DMS153 treated with DMSO at 0.1 percent for 48 hours (cell line): Measurements from ENCODE around the gene ACR.

Experiments used
- DNase-seq: peaks from one replicate; lab custom pipeline; 2025; ENCODE audit not compliant: unreplicated experiment; lab: John Stamatoyannopoulos, UW

Gene ACR

DNA sequence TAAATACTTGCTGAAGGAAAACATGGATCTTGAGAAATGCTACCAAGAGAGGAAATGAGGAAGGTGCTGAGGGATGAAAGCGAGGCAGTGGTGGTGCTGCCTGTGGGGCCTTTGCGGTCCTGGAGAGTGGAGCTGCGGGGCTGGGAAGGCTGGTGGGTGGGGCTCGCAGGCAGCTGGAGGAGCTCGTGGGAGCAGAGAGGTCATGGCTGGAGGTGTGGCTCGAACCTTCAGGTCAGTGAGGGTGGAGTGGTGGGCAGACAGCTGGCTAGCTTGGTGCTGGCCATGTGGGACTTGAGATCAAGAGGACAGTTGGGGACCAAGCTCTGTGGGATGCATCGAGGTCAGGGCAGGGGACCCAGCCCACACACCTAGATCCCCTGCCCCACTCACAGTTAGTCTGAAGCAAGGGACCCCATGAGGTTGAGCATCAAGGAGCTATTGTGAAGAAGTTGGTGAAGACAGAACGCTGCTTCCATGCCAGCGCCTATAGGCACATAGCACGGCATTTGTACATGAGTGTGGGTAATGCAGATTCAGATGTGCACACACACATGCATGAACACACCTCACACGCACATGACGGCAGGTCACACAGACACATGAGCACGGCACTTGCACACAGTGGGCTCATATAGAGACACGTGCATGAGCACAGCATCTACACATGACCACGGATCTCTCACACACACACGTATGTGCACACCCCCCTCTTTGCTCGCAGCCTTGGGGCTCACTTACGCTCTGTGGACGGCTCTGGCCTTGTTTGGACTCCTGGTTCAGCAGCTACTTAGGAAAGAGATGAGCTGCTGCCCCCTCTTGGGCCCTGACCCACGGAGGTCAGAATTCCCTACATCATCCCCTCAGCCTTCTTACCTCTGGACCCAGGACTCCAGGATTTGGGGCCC lies 34.9 kb upstream of the ACR start:
- no peak for DNase-seq

DNA sequence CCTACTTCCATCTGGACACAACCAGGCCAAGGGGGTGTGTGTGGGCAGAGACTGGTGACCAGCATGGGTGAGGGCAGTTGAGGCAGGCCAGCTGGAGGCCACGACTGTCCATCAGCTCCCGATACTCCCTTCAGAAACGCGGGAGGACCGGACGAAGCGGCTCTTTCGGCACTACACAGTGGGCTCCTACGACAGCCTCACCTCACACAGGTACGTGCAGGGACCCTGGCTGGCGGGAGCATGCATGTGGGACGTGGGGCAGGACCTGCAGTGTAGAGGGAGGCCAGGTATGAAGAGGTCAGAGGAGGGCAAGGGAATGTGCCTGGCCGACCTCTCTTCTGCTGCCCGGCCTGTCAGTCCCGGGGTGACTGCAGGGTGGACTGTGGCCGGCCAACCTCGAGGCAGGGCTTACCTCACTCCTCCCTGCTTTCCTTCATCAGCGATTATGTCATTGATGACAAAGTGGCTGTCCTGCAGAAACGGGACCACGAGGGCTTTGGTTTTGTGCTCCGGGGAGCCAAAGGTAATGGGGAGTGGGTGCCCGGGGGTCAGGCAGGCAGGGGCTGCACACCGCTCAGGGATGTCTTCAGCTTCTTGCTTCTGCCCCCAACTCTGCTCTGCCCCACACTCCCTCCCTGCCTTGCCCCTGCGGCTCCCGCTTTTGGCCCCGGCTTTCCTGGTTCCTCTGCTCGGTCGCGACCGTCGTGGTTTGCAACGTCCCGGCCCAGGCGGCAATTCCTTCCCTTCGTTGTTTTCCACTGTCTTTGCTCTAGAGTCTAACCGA lies 34.1 kb upstream of the ACR start:
- no peak for DNase-seq

DNA sequence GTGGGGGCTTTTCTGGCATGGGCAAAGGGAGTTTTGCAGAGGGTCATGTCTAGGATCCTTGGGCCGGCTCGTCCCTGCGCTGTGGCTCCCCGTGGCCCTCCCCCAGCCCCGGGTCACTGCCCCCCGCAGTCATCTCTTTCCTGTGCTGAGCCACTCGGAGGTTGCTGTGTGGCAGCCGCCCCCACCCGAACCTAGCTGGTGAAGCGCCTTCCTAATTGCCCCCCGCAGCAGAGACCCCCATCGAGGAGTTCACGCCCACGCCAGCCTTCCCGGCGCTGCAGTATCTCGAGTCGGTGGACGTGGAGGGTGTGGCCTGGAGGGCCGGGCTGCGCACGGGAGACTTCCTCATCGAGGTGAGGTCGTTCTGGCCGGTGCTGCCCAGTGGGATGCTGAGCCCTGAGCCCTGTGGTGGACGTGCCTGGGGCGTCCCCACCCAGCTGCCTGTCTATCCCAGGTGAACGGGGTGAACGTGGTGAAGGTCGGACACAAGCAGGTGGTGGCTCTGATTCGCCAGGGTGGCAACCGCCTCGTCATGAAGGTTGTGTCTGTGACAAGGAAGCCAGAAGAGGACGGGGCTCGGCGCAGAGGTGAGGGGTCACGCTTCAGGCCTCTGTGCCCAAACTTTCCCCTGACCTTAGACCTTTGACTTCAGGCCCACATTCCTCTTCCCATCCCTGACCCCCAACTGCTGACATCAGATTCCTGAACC lies 33.3 kb upstream of the ACR start:
- DNase-seq: no peak

DNA sequence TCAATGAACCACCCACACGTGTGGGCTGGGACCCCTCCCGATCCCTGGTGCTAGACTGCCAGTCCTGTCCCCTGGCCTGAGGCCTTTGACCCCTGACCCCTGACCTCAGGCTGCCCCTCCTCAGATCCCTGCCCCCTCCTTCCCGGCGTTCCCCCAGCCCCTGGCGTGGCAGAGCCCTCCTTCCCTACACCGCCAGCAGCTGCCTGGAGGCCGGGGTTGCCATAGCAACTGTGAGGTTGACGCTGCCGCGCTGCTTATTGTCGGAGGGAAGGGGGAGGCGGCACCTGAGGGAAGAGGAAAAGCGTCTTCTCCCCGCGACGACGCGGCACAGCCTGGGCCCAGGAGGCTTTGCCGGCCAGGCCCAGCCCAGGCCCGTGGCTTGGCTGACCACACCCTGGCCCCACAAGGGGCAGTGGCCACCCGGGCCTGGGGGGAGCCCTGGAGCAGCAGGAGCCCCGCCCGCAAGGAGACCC lies 32.7 kb upstream of the ACR start:
- peak; percentile 38 for DNase-seq

DNA sequence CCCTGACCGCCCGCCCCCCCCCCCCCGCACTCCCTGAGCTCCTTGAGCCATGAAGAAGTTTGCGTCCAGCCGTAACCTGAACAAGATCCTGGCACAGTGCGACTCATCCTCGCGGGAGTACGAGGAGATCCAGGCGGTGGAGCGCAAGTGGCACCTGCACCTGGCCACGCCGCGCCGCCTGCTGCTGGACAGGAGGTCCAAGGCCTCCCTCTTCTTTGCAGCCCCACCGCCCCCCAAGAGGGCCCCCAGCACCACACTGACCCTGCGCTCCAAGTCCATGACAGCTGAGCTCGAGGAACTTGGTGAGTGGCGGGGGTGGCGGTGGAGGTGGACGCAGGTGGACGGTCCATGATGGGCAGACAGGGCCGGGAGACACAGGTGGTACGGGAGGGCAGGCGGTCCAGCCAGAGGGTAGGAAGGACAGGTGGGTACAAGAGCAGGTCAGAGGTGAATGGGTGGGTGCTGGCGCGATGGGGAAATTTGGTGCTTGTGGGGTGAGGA lies 32.1 kb upstream of the ACR start:
- no peak for DNase-seq

DNA sequence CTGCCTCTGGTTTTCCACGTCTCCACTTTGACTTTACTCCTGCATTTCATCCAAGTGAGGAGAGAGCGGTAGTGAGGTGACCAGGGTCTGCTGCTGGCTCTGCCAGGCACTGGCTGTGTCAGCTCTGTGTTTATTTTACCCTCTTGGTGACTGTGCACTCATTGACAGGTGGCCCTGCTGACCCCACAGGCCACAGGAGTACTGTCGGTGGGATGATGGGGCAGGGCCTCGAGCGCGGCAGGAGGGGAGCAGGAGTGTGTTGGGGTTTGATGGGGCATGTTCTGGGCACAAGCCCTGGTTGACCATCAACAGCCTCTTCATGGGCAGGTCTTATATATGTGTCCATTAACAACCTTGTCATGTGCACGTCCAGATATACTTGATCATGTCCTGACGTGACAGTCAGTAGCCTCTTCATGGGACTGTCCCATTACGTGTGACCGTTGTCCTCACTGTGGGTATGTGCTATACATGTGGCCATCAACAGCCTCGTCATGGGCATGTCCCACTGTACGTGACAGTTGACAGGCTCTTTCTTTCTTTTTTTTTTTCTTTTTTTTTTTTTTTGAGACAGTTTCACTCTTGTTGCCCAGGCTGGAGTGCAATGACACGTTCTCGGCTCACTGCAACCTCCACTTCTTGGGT lies 31.4 kb upstream of the ACR start:
- DNase-seq: no peak

DNA sequence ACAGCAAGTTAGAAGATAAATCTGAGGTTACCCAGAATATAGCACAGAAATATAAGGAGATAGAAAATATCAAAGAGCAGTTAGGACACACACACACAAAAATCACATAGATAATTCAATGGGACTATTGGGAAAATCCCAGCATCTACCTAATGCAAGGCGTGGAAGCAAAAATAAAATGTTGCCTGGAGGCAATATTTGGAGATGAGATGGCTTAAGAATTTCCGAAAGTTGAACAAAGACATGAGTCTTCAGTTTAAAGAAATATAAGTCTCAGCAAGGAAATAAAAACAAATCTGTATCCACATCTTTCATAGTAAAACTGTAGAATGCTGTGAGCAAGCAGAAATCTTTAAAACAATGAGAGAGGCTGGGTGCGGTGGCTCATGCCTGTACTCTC lies 29.5 kb upstream of the ACR start:
- DNase-seq: no peak

DNA sequence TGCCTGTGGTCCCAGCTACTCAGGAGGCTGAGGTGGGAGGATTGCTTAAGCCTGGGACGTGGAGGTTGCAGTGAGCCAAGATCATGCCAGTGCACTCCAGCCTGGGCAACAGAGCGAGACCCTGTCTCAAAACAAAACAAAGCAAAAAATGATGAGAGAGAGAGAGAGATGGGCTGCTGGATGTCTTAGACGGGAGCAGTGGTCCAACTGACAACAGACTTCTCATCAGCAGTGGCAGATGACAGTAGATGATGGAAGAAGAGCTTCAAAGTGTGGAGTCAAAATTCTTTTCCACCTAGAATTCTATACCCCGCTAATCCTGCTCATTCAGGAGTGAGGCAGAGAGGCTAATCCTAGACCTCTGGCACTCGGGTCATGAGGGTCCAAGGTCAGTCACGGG lies 29.0 kb upstream of the ACR start:
- no peak for DNase-seq

DNA sequence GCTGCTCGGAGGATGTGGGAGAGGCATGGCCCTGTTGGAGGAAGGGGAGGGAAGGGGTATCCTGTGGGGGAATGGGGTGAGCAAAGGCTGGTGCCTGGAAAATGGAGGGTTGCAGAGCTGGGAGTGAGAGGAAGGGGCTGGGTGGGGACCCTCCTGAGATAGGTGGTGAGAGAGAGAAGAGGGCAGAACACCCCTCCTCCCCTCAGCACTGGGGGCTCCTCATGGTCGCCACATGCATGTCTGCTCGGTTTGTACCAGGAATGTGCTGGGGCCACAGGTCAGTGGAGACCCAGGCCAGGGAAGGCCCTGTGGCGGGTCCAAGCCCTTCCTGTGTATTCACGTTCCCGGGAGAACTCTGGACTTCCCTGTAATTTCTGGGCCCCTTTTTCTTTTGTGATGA lies 27.8 kb upstream of the ACR start:
- DNase-seq: no peak

DNA sequence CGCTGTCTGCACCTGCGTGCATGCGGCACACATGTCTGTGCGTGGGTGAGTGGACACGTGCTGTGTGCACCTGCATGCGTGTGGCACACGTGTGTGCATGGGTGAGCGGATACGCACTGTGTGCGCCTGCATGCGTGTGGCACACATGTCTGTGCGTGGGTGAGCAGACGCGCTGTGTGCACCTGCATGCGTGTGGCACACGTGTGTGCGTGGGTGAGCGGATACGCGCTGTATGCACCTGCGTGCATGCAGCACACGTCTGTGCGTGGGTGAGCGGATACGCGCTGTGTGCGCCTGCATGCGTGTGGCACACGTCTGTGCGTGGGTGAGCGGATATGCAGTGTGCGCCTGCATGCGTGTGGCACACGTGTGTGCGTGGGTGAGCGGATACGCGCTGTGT lies 27.1 kb upstream of the ACR start:
- no peak for DNase-seq

DNA sequence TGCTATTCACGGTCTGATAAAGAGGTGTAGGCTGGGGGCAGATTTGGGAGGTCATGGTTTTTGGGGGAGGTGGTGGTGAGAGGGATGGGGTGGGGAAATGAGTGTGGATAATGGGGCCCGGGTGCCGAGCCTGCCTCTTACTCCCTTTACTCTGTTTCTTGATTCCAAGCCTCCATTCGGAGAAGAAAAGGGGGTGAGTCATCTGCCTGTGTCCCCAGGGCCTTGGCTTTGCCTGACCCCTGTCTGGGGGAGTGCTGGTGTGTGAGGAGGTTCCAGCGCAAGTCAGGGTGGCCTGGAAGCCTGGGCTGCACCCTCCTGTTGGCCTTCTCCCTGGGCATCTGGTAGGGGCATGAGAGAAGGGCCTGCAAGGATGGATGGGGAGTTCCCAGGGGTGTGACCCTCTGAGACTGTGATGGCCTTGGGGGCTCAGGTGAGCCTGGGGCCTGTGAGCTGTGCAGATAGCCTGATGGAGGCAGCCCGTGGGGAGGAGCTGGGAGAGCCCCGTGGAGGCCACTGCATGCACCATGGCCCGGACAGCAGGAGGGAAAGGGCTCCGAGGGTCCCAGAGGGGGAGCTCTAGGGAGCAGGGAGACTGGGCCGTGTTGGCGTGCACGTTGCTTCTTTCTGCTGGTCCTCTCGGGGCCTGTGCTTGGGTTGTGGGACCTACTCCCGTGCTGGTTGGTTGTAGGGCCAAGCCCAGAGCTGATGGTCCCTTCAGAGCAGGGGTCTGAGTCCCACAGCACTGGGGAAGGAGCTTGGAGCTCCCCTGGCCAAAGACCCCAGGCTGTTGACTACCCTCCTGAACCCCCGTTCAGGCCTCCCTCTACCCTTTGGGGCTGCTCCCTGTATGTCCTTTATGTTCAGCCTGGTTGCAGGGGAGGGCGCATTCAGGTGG lies 26.3 kb upstream of the ACR start:
- DNase-seq: no peak

DNA sequence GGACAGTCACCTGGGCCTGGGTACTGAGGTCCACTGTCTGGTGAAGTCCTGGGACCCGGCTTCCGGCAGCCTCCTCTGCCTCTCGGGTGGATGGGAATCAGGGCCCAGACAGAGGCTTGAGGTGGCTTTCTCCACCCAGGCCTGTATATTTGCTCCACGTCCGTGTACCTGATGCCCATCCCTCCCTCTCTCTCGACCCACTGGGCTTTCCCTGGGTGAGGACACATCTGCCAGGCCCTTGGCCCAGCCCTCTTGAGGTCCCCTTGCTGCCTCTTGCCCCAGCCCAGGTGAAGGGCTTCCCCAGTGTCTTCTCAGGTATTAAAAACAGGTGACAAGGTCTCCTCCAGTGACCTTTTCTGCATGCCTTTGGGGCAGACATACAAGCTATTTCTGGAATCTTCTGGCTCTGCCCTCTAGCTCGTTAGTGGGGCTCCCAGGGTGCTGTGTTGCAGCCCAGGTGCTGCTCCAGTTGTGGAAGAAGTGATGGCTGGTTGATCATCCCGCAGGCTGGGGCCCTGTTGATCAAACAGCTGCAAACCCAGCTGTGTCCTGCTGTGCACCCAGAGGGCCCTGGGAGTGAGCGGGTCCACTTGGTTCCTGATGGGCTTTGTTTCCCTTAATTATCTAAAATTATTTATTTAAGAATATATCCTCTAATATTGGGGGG lies 25.5 kb upstream of the ACR start:
- no peak for DNase-seq

DNA sequence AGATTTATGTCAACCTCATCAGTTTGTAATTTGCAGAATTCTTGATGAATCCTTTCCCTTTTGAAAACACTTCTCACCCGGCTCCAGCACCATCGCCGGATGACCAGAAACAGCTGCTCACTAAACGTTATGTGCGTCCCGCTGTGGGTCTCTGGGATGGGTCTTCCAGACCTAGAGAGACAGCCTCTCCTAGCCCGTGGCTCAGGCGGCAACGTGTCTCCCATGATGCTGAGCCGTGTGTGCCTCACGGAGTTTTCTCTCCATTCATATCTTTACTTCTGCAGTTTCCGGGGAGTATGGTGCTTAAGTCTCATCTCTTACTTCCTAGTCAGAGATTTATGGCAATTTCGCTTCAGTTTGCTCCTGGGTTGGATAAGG lies 25.0 kb upstream of the ACR start:
- DNase-seq: no peak

DNA sequence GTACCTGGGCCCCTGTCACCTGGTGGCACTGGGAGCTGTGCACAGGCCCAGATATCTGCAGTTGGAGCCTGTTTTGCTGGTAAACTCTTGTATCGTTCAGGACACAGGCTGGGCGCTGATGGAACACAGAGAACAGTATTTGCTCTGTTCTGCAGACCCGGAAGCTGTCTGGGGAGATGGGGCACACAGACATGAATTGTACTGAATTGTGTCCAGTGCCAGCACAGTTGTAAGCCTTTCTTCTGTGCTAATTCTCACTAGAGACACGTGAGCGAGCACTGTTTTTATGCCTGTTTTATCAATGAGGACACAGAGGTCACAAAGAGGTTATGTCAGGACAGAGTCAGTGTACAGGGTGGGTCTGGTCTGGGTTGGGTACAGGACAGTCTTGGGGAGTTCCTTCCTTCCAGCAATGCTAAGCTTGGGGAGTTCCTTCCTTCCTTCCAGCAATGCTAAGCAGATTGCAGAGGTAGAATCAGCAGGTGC lies 24.4 kb upstream of the ACR start:
- DNase-seq: no peak

DNA sequence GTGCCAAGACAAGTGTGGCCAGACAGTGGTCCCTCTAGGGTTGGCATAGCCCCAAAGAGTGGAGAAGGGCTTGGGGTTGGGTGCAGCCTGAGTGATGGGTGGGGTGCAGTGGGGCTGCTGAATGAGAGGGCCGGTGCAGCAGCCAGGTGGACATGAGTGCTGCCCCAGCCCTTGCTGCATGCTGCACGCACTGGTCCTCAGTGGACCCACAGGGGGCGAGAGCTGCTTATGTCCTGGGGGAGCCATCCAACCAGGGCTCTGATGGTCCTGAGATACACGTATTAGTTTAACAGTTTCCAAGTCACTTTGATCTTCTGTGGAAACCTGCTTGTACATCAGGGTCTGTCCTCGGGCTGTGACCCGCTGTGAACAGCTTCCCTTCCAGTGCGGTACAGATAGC lies 23.9 kb upstream of the ACR start:
- DNase-seq: no peak

DNA sequence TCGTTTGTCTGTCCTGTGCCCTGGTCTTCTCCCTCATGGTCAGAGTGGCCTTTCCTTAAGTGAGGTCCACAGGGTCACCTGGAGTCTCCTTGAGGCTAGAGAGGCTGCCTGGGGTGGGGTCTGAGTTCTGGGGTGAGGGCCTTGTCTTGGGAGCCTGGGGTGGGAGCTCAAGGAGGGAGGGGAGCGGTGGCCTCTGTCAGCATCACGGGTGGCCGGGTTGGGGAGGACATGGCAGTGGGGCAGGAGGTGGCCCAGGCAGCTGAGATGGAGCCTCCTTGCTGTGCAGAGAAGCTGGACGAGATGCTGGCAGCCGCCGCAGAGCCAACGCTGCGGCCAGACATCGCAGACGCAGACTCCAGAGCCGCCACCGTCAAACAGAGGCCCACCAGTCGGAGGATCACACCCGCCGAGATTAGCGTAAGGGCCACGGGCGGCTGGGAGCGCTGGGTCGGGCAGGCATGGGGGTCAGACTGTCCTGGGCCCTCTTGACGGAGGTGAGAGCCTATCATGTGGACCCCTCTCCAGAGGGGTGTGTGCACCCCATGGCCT lies 23.3 kb upstream of the ACR start:
- DNase-seq: no peak

DNA sequence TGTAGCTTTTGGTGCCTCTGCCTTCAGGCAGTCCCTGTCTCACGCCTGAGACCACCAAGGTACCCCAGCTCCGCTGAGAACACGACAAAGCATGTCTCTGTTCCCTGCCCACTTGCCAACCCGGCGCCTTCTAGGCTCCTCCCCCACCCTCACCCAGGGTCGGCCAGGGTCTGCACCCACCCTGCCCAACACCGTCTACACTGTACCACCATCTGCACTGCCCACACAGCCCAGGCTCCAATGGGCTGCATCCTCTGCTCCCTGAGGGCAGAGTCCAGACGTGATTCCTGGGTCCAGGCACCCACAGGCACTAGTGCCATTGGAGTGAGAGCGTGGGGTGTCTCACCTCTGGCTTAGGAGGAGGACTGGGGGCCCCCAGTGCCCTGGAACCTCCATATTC lies 22.8 kb upstream of the ACR start:
- DNase-seq: no peak

DNA sequence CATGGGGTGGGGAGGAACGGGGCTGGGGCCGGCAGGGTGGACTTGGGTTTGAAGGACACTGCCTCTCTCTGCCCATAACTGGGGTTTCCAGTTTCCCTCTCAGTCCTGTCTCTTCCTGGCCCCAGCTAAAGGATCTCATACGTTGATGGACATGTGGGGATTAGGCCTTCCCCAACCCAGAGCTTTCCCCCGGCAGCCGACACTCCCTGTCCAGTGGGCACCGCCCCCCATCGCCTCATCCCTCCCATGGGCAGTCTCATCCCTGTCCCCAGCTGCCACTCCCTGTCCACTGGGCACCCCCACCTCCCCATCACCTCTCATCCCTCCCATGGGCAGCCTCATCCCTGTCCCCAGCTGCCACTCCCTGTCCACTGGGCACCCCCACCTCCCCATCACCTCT lies 22.2 kb upstream of the ACR start:
- no peak for DNase-seq
